Stimulated activated CD4-positive, alpha-beta T cell treated with anti-CD3 and anti-CD28 coated beads, TNF-alpha, amount 100 ng/mL, for 1 hour (primary cell): ENCODE data around the gene SKI.

ENCODE experiments used
- DNase-seq, 3 donors: peaks; one replicate each; pipeline ENCODE4 v3.0.0-alpha.2; 2020; ENCODE audit warnings: low read depth in 3 of 3, low spot score in 1 of 3

SKI gene

GRCh38 chr1:2209400-2210083, 18.6 kb upstream of the SKI start:
- DNase-seq = no peak

- no peak for DNase-seq
Observed at GRCh38 chr1:2210084-2210653, 17.9 kb upstream of the SKI start.

- DNase-seq = no peak
Observed at GRCh38 chr1:2210786-2211185, 17.3 kb upstream of the SKI start.

- no peak for DNase-seq
Observed at GRCh38 chr1:2212274-2212531, 15.9 kb upstream of the SKI start.

GRCh38 chr1:2212532-2213491, 15.3 kb upstream of the SKI start:
- DNase-seq = no peak

GRCh38 chr1:2213576-2214505, 14.3 kb upstream of the SKI start:
- no peak for DNase-seq

- no peak for DNase-seq
Observed at GRCh38 chr1:2214541-2215241, 13.4 kb upstream of the SKI start.

- DNase-seq = no peak
Observed at GRCh38 chr1:2215329-2215728, 12.8 kb upstream of the SKI start.

- DNase-seq = no peak
Observed at GRCh38 chr1:2215909-2216766, 12.0 kb upstream of the SKI start.

GRCh38 chr1:2216767-2217058, 11.4 kb upstream of the SKI start:
- DNase-seq = no peak

GRCh38 chr1:2221271-2221670, 6.8 kb upstream of the SKI start:
- DNase-seq = no peak

- no peak for DNase-seq
Observed at GRCh38 chr1:2224170-2224584, 3.9 kb upstream of the SKI start.

- DNase-seq = no peak
Observed at GRCh38 chr1:2224631-2225428, 3.3 kb upstream of the SKI start.

GRCh38 chr1:2226525-2227345, 1.4 kb upstream of the SKI start:
- no peak for DNase-seq

GRCh38 chr1:2227346-2228156, 568 bp upstream of the SKI start:
- DNase-seq = peak; percentile 82 to 94 (median 91)

- DNase-seq = no peak
Observed at GRCh38 chr1:2228694-2229036, 546 bp downstream of the SKI start.

- no peak for DNase-seq
Observed at GRCh38 chr1:2229037-2229864, 1.1 kb downstream of the SKI start.
